LNCaP clone FGC (cell line): ENCODE results near the gene MELTF.

Experiments used
- DNase-seq: peaks from one replicate; pipeline ENCODE4 v3.0.0-alpha.2; 2011; ENCODE audit warnings: low read depth
- H3K4me3 ChIP-seq: 2 replicates; pipeline ENCODE4 v1.5.1; 2011; ENCODE audit warnings: mild to moderate bottlenecking, low read depth, low read length, control low read depth
- CTCF ChIP-seq: IDR thresholded peaks from 2 replicates; pipeline ENCODE4 v1.5.1; 2012; ENCODE audit warnings: mild to moderate bottlenecking; ENCODE audit not compliant: control insufficient read depth, insufficient read depth; ENCODE audit errors: extremely low read depth

Gene MELTF

DNA sequence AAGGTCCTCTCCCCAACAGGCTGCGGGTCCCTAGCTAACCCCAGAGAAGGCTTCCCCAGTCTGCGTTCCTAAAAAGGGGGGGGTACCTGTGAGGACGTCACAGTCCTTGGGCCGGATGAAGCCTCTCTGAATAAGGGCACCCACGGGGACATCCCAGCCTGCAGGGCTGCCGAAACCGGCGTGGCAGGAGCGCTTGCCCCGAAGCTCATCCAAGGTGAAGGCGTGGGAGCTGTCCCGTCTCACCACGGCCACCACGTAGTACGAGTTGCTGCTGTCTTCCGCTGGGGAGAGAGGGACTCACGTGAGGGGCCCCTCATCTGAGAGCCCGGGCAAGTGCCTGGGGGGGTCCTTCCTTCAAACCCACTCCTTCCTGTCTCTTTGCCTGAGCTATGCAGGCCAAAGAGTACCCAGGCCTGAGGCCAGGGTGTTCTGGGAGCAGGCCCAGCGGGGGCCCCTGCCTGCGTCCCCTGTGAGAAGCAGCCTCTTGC is 20.0 kb downstream of the MELTF start:
- DNase-seq = no peak
- H3K4me3 ChIP-seq = no peak overlapping the region
- TF ChIP-seq CTCF = no peak

- no peak for DNase-seq
- no peak for TF ChIP-seq CTCF
- no peak overlapping the region for H3K4me3 ChIP-seq
Measured at GRCh38 chr3:197008436-197009209, 21.0 kb downstream of the MELTF start.

GRCh38 chr3:197007953-197008352 is 21.7 kb downstream of the MELTF start:
- no peak for DNase-seq
- no peak overlapping the region for H3K4me3 ChIP-seq
- no peak for TF ChIP-seq CTCF

DNA sequence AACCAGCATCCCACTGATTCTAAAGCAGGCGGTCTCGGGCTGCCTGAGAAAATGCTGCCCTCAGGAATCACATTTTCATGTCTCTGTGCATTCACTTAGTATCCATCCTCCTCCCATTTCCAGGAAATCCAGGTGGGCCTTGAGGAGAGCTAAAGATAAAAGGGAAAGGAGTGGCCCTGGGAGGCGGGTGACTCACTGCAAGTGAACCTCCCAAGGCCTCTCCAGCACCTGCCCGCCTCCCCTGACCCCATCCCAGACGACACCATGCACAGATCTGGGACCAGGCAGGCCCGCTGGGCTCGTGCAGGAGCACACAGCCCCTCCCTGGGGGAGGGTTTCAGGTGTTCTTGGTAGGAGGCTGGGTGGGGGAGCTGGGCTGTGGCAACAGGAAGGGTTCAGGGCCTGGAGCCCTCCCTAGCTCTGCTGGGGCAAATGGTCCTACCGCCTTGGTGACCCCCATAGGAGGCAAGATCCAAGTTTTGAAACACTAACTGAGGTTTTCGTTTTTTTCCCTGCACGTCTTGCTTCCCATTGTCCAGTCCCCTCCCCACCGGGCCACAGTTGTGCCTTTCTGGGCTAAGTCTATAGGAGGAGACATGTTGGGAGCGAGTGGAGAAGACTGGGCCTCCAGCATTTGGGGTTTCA is 22.2 kb downstream of the MELTF start:
- TF ChIP-seq CTCF = no peak
- DNase-seq = no peak
- H3K4me3 ChIP-seq = no peak overlapping the region

- no peak overlapping the region for H3K4me3 ChIP-seq
- no peak for DNase-seq
- TF ChIP-seq CTCF = no peak
Measured at GRCh38 chr3:197006860-197007259, 22.8 kb downstream of the MELTF start.

DNA sequence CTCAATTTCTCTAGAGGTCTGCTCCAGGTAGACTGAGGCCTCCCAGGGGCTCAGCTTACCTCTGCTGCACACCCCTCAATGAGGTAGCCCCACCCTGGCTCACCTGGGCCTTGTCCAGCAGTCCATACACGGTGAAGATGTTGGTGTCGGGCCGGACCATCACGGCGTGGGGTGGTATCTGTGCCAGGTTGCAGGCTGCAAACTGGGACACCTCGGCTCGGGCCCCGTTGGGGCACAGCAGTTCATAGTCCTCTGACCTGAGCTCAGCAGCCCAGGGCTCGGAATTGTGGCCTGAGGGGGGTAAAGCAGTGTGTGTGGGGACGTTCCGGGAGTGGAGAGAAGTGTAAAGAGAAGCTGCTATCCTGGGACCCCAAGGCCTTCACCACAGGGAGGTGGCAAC is 23.2 kb downstream of the MELTF start:
- no peak for TF ChIP-seq CTCF
- no peak overlapping the region for H3K4me3 ChIP-seq
- no peak for DNase-seq
